ENCODE results near the gene CDC37.
A peak's percentile ranks its signal among the peaks of the same experiment; 100 is the strongest.

CDC37 gene

GRCh38 chr19:10427169-10427568 is 23.8 kb upstream of the CDC37 start:
- no peak for TF ChIP-seq ZNF274 (IDR thresholded peaks at IDR 0.05; ENCODE audit: low read depth, low read length)
- no peak overlapping the region for H3K4me3 ChIP-seq (ENCODE audit: low read length)

- no peak for TF ChIP-seq ZNF274 (IDR thresholded peaks at IDR 0.05; ENCODE audit: low read depth, low read length)
- peak overlapping the region; percentile 53; the same call in 1 of the 2 replicates for H3K4me3 ChIP-seq (ENCODE audit: low read length)
Observed at GRCh38 chr19:10424011-10424637, 20.8 kb upstream of the CDC37 start.

GRCh38 chr19:10422846-10423245 is 19.5 kb upstream of the CDC37 start:
- no peak overlapping the region for H3K4me3 ChIP-seq (ENCODE audit: low read length)
- TF ChIP-seq ZNF274 (IDR thresholded peaks at IDR 0.05; ENCODE audit: low read depth, low read length): no peak

GRCh38 chr19:10422046-10422461 is 18.7 kb upstream of the CDC37 start:
- TF ChIP-seq ZNF274 (IDR thresholded peaks at IDR 0.05; ENCODE audit: low read depth, low read length): no peak
- H3K4me3 ChIP-seq (ENCODE audit: low read length): no peak overlapping the region; the same call in 1 of the 2 replicates

GRCh38 chr19:10421240-10422045 is 18.1 kb upstream of the CDC37 start:
- H3K4me3 ChIP-seq (ENCODE audit: low read length): peak overlapping the region; percentile 56; the same call in 1 of the 2 replicates
- no peak for TF ChIP-seq ZNF274 (IDR thresholded peaks at IDR 0.05; ENCODE audit: low read depth, low read length)

GRCh38 chr19:10420444-10421239 is 17.3 kb upstream of the CDC37 start, which contains the start of gene PDE4A:
Gene PDE4A (plus strand): TSS chr19:10420538. CDS start chr19:10420765, 227 bp downstream.
- H3K4me3 ChIP-seq (ENCODE audit: low read length): peak within 1 kb of the TSS; percentile 57; the same call in 1 of the 2 replicates
- no peak for TF ChIP-seq ZNF274 (IDR thresholded peaks at IDR 0.05; ENCODE audit: low read depth, low read length)

- no peak for TF ChIP-seq ZNF274 (IDR thresholded peaks at IDR 0.05; ENCODE audit: low read depth, low read length)
- peak overlapping the region; percentile 57; the same call in 1 of the 2 replicates for H3K4me3 ChIP-seq (ENCODE audit: low read length)
Observed at GRCh38 chr19:10419646-10420443, 16.5 kb upstream of the CDC37 start.

GRCh38 chr19:10419200-10419645 is 15.9 kb upstream of the CDC37 start:
- no peak for TF ChIP-seq ZNF274 (IDR thresholded peaks at IDR 0.05; ENCODE audit: low read depth, low read length)
- H3K4me3 ChIP-seq (ENCODE audit: low read length): peak overlapping the region; percentile 57; the same call in 1 of the 2 replicates

- no peak for TF ChIP-seq ZNF274 (IDR thresholded peaks at IDR 0.05; ENCODE audit: low read depth, low read length)
- H3K4me3 ChIP-seq (ENCODE audit: low read length): peak overlapping the region; percentile 31; the same call in 1 of the 2 replicates
Observed at GRCh38 chr19:10418485-10419199, 15.3 kb upstream of the CDC37 start.

GRCh38 chr19:10418235-10418484 is 14.8 kb upstream of the CDC37 start:
- TF ChIP-seq ZNF274 (IDR thresholded peaks at IDR 0.05; ENCODE audit: low read depth, low read length): no peak
- H3K4me3 ChIP-seq (ENCODE audit: low read length): no peak overlapping the region; the same call in 1 of the 2 replicates

- no peak for TF ChIP-seq ZNF274 (IDR thresholded peaks at IDR 0.05; ENCODE audit: low read depth, low read length)
Observed at GRCh38 chr19:10417541-10418234, 14.3 kb upstream of the CDC37 start.

More at GRCh38 chr19:10417541-10418234, 14.3 kb upstream of the CDC37 start:
- H3K4me3 ChIP-seq (ENCODE audit: low read length): no peak overlapping the region

All from GM08714 (cell line).